Prostate gland (tissue), 2 donors: Measurements from ENCODE around the gene PRDM1. TPM values are rescaled to one million over a fixed set of nuclear protein-coding genes. Genes with fewer than 3 reads are reported as not detected.

Experiments used
- DNase-seq: peaks from one replicate; pipeline ENCODE4 v3.0.0-alpha.2; 2019; ENCODE audit warnings: low spot score
- H3K27ac ChIP-seq, 2 donors: fragments of 200-600 bp; sonication (generic); 2 replicates each; pipeline ENCODE4 v1.5.1; 2017 to 2019
- H3K27me3 ChIP-seq: fragments of 200-600 bp; sonication (generic); replicated peaks from 2 replicates; pipeline ENCODE4 v1.5.1; 2019; ENCODE audit not compliant: insufficient read depth
- H3K36me3 ChIP-seq, 2 donors: fragments of 200-600 bp; sonication (generic); 1 replicate in 1 of 2; 2 replicates in 1 of 2; pipeline versions ENCODE4 v1.5.1 to v1.8.1; 2017 to 2019
- H3K4me1 ChIP-seq: fragments of 200-600 bp; sonication (generic); replicated peaks from 2 replicates; pipeline ENCODE4 v1.5.1; 2019
- H3K4me3 ChIP-seq, 2 donors: fragments of 200-600 bp; sonication (generic); 2 replicates each; pipeline ENCODE4 v1.5.1; 2017 to 2019
- H3K9me3 ChIP-seq: fragments of 200-600 bp; sonication (generic); 2 replicates; pipeline ENCODE4 v1.5.1; 2017
- POLR2A ChIP-seq: fragments of 450-650 bp; IDR thresholded peaks from one replicate; pipeline ENCODE4 v1.6.1; 2016; ENCODE audit warnings: antibody characterized with exemption, mild to moderate bottlenecking
- POLR2AphosphoS5 ChIP-seq: sonication (generic); formaldehyde crosslinking; IDR thresholded peaks from one replicate; pipeline ENCODE4 v1.6.1; 2017; ENCODE audit warnings: antibody characterized with exemption
- WGBS: methylation state at CpG from one replicate; pipeline ENCODE4 v1.1.5; 2018; 5-methylcytosine and 5-hydroxymethylcytosine counted together
- intact Hi-C: fragments of 100-400 bp; cut with DNase I; formaldehyde crosslinking; loops from one replicate; pipeline ENCODE4 v1.14.2; 2022
- total RNA-seq, 2 donors: library from RNA; depleted of rRNA; stranded (reverse); fragments of >200 nt; gene quantifications; one replicate each; pipeline ENCODE4 v1.1.0, GENCODE V29; 2016
- TF ChIP-seq, protein P1 (sequence below), 4 experiments: fragments of 200-600 bp in 2 of 4; fragments of 450-650 bp in 2 of 4; sonication (generic) in 2 of 4; IDR thresholded peaks; 1 replicate in 3 of 4; 2 replicates in 1 of 4; pipeline ENCODE4 v1.5.1; 2016 to 2019; ENCODE audit warnings: antibody characterized with exemption in 4 of 4, mild to moderate bottlenecking in 2 of 4, moderate library complexity in 2 of 4

The PRDM1 gene
- total RNA-seq, 2 donors from 2014 or later, result 3.5 TPM

DNA sequence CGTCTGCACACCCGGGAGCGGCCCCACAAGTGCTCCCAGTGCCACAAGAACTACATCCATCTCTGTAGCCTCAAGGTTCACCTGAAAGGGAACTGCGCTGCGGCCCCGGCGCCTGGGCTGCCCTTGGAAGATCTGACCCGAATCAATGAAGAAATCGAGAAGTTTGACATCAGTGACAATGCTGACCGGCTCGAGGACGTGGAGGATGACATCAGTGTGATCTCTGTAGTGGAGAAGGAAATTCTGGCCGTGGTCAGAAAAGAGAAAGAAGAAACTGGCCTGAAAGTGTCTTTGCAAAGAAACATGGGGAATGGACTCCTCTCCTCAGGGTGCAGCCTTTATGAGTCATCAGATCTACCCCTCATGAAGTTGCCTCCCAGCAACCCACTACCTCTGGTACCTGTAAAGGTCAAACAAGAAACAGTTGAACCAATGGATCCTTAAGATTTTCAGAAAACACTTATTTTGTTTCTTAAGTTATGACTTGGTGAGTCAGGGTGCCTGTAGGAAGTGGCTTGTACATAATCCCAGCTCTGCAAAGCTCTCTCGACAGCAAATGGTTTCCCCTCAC, 21.0 kb downstream of the PRDM1 start:
- WGBS, result 97% methylated on average over 14 of the region's 14 CpGs

DNA sequence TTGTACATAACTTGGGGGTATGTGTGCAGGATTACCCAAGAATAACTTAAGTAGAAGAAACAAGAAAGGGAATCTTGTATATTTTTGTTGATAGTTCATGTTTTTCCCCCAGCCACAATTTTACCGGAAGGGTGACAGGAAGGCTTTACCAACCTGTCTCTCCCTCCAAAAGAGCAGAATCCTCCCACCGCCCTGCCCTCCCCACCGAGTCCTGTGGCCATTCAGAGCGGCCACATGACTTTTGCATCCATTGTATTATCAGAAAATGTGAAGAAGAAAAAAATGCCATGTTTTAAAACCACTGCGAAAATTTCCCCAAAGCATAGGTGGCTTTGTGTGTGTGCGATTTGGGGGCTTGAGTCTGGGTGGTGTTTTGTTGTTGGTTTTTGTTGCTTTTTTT, 22.0 kb downstream of the PRDM1 start:
- Histone ChIP-seq H3K4me3 (no peak overlapping the region), H3K4me1 (no peaks in the 10 kb centered on the region), H3K27ac (no peak overlapping the region), H3K9me3 (no peaks in the 10 kb centered on the region), H3K27me3 (no peaks in the 10 kb centered on the region), H3K36me3 (no peaks in the 10 kb centered on the region)
- no peak for TF ChIP-seq POLR2A
- DNase-seq, result no peak
- intact Hi-C loops, result no loop called here
- WGBS, result 89% methylated on average over 6 of the region's 6 CpGs

More for the DNA sequence above, 21.0 kb downstream of the PRDM1 start:
- H3K9me3 ChIP-seq, result no peaks in the 10 kb centered on the region
- TF ChIP-seq POLR2A (no peak), POLR2AphosphoS5 (no peak)
- TF ChIP-seq, protein P1, sequence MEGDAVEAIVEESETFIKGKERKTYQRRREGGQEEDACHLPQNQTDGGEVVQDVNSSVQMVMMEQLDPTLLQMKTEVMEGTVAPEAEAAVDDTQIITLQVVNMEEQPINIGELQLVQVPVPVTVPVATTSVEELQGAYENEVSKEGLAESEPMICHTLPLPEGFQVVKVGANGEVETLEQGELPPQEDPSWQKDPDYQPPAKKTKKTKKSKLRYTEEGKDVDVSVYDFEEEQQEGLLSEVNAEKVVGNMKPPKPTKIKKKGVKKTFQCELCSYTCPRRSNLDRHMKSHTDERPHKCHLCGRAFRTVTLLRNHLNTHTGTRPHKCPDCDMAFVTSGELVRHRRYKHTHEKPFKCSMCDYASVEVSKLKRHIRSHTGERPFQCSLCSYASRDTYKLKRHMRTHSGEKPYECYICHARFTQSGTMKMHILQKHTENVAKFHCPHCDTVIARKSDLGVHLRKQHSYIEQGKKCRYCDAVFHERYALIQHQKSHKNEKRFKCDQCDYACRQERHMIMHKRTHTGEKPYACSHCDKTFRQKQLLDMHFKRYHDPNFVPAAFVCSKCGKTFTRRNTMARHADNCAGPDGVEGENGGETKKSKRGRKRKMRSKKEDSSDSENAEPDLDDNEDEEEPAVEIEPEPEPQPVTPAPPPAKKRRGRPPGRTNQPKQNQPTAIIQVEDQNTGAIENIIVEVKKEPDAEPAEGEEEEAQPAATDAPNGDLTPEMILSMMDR (IDR thresholded peaks at IDR 0.05), result no peak
- intact Hi-C loops, result no loop called here
- H3K27me3 ChIP-seq, result no peaks in the 10 kb centered on the region
- H3K36me3 ChIP-seq, result no peaks in the 10 kb centered on the region
- no peak overlapping the region for H3K4me3 ChIP-seq
- DNase-seq, result no peak
- H3K27ac ChIP-seq, result no peak overlapping the region
- H3K4me1 ChIP-seq, result no peaks in the 10 kb centered on the region

DNA sequence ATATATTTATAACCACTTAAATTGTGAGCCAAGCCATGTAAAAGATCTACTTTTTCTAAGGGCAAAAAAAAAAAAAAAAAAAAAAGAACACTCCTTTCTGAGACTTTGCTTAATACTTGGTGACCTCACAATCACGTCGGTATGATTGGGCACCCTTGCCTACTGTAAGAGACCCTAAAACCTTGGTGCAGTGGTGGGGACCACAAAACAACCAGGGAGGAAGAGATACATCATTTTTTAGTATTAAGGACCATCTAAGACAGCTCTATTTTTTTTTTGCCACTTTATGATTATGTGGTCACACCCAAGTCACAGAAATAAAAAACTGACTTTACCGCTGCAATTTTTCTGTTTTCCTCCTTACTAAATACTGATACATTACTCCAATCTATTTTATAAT, 22.9 kb downstream of the PRDM1 start:
- no peak for DNase-seq
- no peak overlapping the region for H3K4me3 ChIP-seq
- no peaks in the 10 kb centered on the region for H3K9me3 ChIP-seq
- TF ChIP-seq, protein P1 (IDR thresholded peaks at IDR 0.05), result no peak
- no peak for TF ChIP-seq POLR2A
- no peaks in the 10 kb centered on the region for H3K36me3 ChIP-seq
- WGBS, result 95% methylated on average over 3 of the region's 3 CpGs
- H3K27ac ChIP-seq, result no peak overlapping the region
- intact Hi-C loops, result no loop called here
- H3K4me1 ChIP-seq, result no peaks in the 10 kb centered on the region
- no peaks in the 10 kb centered on the region for H3K27me3 ChIP-seq

- H3K4me1 ChIP-seq, result no peaks in the 10 kb centered on the region
- H3K36me3 ChIP-seq, result no peaks in the 10 kb centered on the region
- no peaks in the 10 kb centered on the region for H3K9me3 ChIP-seq
- intact Hi-C loops, result no loop called here
- H3K27ac ChIP-seq, result no peak overlapping the region
- 71% methylated on average over 10 of the region's 10 CpGs for WGBS
- TF ChIP-seq POLR2A, result no peak
- no peak for TF ChIP-seq POLR2AphosphoS5
- TF ChIP-seq, protein P1 (IDR thresholded peaks at IDR 0.05), result no peak
- H3K4me3 ChIP-seq, result no peak overlapping the region
- no peak for DNase-seq
- no peaks in the 10 kb centered on the region for H3K27me3 ChIP-seq
Measured at GRCh38 chr6:106110164-106110826, 24.2 kb downstream of the PRDM1 start.

DNA sequence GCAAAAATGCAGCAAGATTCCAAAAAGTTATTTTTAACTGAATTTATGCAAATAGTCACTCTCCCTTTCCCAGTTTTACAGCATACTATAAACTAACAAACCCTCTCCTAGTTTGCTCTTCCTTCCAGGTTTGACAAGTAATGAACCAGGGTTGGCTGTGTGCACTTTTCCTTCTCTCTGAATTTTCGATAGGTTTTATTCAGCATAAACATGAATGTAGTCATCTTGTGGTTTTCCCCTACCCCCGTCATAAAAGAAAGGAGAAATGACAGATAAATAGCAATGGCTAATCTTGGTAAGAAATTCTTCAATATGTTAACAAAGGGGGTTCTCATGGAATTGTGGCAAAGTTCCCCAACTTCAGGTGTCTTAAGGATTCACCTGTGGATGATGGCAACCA, 26.3 kb downstream of the PRDM1 start:
- H3K36me3 ChIP-seq, result no peaks in the 10 kb centered on the region
- no peak for DNase-seq
- intact Hi-C loops, result no loop called here
- H3K27ac ChIP-seq, result no peak overlapping the region
- H3K27me3 ChIP-seq, result no peaks in the 10 kb centered on the region
- 47% methylated on average over 2 of the region's 2 CpGs for WGBS
- H3K4me3 ChIP-seq, result no peak overlapping the region
- no peaks in the 10 kb centered on the region for H3K9me3 ChIP-seq
- TF ChIP-seq POLR2A, result no peak
- TF ChIP-seq, protein P1 (IDR thresholded peaks at IDR 0.05), result no peak
- no peak for TF ChIP-seq POLR2AphosphoS5
- no peaks in the 10 kb centered on the region for H3K4me1 ChIP-seq
